ENCODE data around the gene GNG13. TPM values are rescaled to one million over a fixed set of nuclear protein-coding genes. Genes with fewer than 3 reads are reported as not detected.
A peak's percentile ranks its signal among the peaks of the same experiment; 100 is the strongest.

GNG13 gene
- total and polyA plus RNA-seq, 9 of the 15 experiments (the other 6 are each of a cell fraction or from before 2014, with no cell fraction given): not detected

GRCh38 chr16:751152-752006, 49.2 kb downstream of the GNG13 start:
- no peak overlapping the region for H3K27ac ChIP-seq (ENCODE audit: extremely low read depth, low read depth, low read length)
- CTCF ChIA-PET (ENCODE audit: low intra/inter-chr PET ratio): no interaction called here

More at GRCh38 chr16:751152-752006, 49.2 kb downstream of the GNG13 start:
- H3K36me3 ChIP-seq (ENCODE audit: control insufficient read depth, insufficient read depth, low read length): no peaks in the 10 kb centered on the region
- FAIRE-seq (no peak), DNase-seq (ENCODE audit: extremely low read depth in 1 of 4, low spot score in 3 of 4) (no peak), ATAC-seq (no peak)
- intact Hi-C loops (cut with micrococcal nuclease): no loop called here
- H3K4me1 ChIP-seq (replicated peaks in 1 of 2; ENCODE audit: control insufficient read depth in 2 of 2, insufficient read depth in 2 of 2, low read length in 2 of 2): peaks cover 6 to 22% of the 10 kb centered on the region in 2 experiments; a peak in 3 of 5 replicates
- BruUV-seq (replicated peaks): no TSS peak
- H3K4me2 ChIP-seq (ENCODE audit: insufficient read depth, low read length): no peak overlapping the region
- POLR2A ChIA-PET: interaction anchor here (0.6 to 1.4 kb wide), 4 partner anchors 8 to 346 kb away, joined by 3 to 5 read pairs (median 4); partner anchors contain the start of genes CIAO3 and MSLN
- no peak for TF ChIP-seq EP400 (IDR thresholded peaks at IDR 0.05)
- TF ChIP-seq MCM2 (IDR thresholded peaks at IDR 0.05; ENCODE audit: low read depth): no peak
- TF ChIP-seq BCOR (IDR thresholded peaks at IDR 0.05): peak; percentile 46; the same call in 1 of the 2 replicates
- TF ChIP-seq ZFP36 (IDR thresholded peaks at IDR 0.05; ENCODE audit: low read depth, low read length, partially characterized antibody): peak; percentile 98
- TF ChIP-seq ASH1L (IDR thresholded peaks at IDR 0.05; ENCODE audit: borderline replicate concordance, low read depth, partially characterized antibody): no peak
- TF ChIP-seq RBM25 (IDR thresholded peaks at IDR 0.05; ENCODE audit: low read depth, low read length, severe bottlenecking): peak; percentile 44
- TF ChIP-seq THRA (IDR thresholded peaks at IDR 0.05): no peak
- no peak for TF ChIP-seq SRSF7 (optimal IDR thresholded peaks at IDR 0.05; ENCODE audit: low read depth, low read length)
- no peak for TF ChIP-seq ZNF75A (CRISPR knock-in tag; IDR thresholded peaks at IDR 0.05)
- TF ChIP-seq ZZZ3 (IDR thresholded peaks at IDR 0.05): no peak
- TF ChIP-seq ZNF436 (CRISPR knock-in tag; IDR thresholded peaks at IDR 0.05): peak; percentile 87
- 0 out of 2 replicates have a peak, but pooled peaks have one; percentile 41 for TF ChIP-seq PTBP1 (IDR thresholded peaks at IDR 0.05; ENCODE audit: low read depth, low read length)
- TF ChIP-seq KDM1A (IDR thresholded peaks at IDR 0.05): peak in 1 of 2 experiments; percentile 26; a peak in 1 of 4 replicates
- no peak for TF ChIP-seq MECOM (CRISPR knock-in tag; IDR thresholded peaks at IDR 0.05)
- no peak for TF ChIP-seq ZNF717 (CRISPR knock-in tag; IDR thresholded peaks at IDR 0.05)
- no peak for TF ChIP-seq ZNF507 (tag; conservative IDR thresholded peaks at IDR 0.05)
- peak; percentile 24 for TF ChIP-seq GTF3C2 (IDR thresholded peaks at IDR 0.05; ENCODE audit: borderline replicate concordance, extremely low read depth, insufficient read length)
- no peaks in the 10 kb centered on the region for H3K9me1 ChIP-seq (ENCODE audit: control insufficient read depth, insufficient read depth, low read length)
- H3K27me3 ChIP-seq (ENCODE audit: control insufficient read depth in 2 of 2, insufficient read depth in 2 of 2, low read length in 2 of 2): no peaks in the 10 kb centered on the region
- H2AFZ ChIP-seq (ENCODE audit: low read depth, low read length): peak overlapping the region; percentile 55; the same call in 1 of the 2 replicates
- 32% methylated on average over 28 of the region's 39 CpGs for WGBS (ENCODE audit: insufficient coverage, low coverage, missing lambda C conversion rate)
- in situ Hi-C loops (cut with MboI): no loop called here
- H3K4me3 ChIP-seq: no peak overlapping the region
- H4K20me1 ChIP-seq (replicated peaks; ENCODE audit: control insufficient read depth, insufficient read depth, low read length): no peaks in the 10 kb centered on the region
- H3K79me2 ChIP-seq (ENCODE audit: control insufficient read depth, insufficient read depth, low read length): no peaks in the 10 kb centered on the region
- peak overlapping the region in 1 of 2 experiments; percentile 31; a peak in 1 of 4 replicates for H3K9ac ChIP-seq (ENCODE audit: insufficient read depth in 1 of 2, low read depth in 2 of 2, low read length in 2 of 2)
- H3K9me3 ChIP-seq (replicated peaks; ENCODE audit: control insufficient read depth, insufficient read depth, low read depth, low read length): no peaks in the 10 kb centered on the region

Measured in K562 (cell line).